Left lung (tissue), 10 donors: ENCODE data around the gene OR7D4. TPM values are rescaled to one million over a fixed set of nuclear protein-coding genes. Genes with fewer than 3 reads are reported as not detected.

Experiments
- ATAC-seq: fragments of 200-7000 bp; cut with Tn5 transposase; one replicate; pipeline ENCODE4 v1.9.1; 2020; ENCODE audit warnings: moderate library complexity
- DNase-seq, 4 donors: peaks; one replicate each; pipeline ENCODE4 v3.0.0-alpha.2; 2013 to 2020
- H3K27ac ChIP-seq, 2 donors: fragments of 200-600 bp; sonication (generic) in 1 of 2; one replicate each; pipeline versions ENCODE4 v1.5.0 to v1.8.0; 2020 to 2021
- H3K27me3 ChIP-seq, 2 donors: fragments of 200-600 bp; sonication (generic) in 1 of 2; one replicate each; pipeline versions ENCODE4 v1.5.0 to v1.8.0; 2020 to 2021
- H3K36me3 ChIP-seq, 2 donors: fragments of 200-600 bp; sonication (generic) in 1 of 2; one replicate each; pipeline versions ENCODE4 v1.5.0 to v1.8.0; 2020 to 2021
- H3K4me1 ChIP-seq, 2 donors: fragments of 200-600 bp; one replicate each; pipeline ENCODE4 v1.8.0; 2021
- H3K4me3 ChIP-seq, 2 donors: fragments of 200-600 bp; sonication (generic) in 1 of 2; one replicate each; pipeline versions ENCODE4 v1.5.0 to v1.8.0; 2020 to 2021; ENCODE audit warnings: mild to moderate bottlenecking in 1 of 2
- H3K9me3 ChIP-seq, 2 donors: fragments of 200-600 bp; sonication (generic) in 1 of 2; one replicate each; pipeline versions ENCODE4 v1.5.0 to v1.8.0; 2020 to 2021
- CTCF ChIP-seq, 2 donors: fragments of 200-600 bp; sonication (generic) in 1 of 2; IDR thresholded peaks; one replicate each; pipeline versions ENCODE4 v1.5.0 to v1.8.0; 2021; ENCODE audit warnings: antibody characterized with exemption in 2 of 2
- intact Hi-C, 2 donors: fragments of 100-400 bp; cut with DNase I; formaldehyde crosslinking; loops; one replicate each; pipeline versions ENCODE4 v1.11.2 to v1.14.2; 2022
- polyA plus RNA-seq, 6 donors: library from polyadenylated mRNA; unstranded; fragments of 120-200 nt; gene quantifications; one replicate each; pipeline ENCODE4 v1.2.1, GENCODE V29; 2013; ENCODE audit not compliant: insufficient read length in 6 of 6
- total RNA-seq, 2 donors: library from RNA; stranded (reverse); fragmentation: NEBNext Ultra II Directional; extraction: Animal tissue kit (Norgen Biotek cat#: 25700); gene quantifications; one replicate each; pipeline ENCODE4 v1.2.1, GENCODE V29; 2021
- donor health status: DM: no; HTN: yes; CAD: no.
- donor health status: DM: no; HTN: no; CAD: no.

The OR7D4 gene
- total and polyA plus RNA-seq, 8 donors: 0.03 to 0.10 (median 0.06) TPM; not detected in 2

- no peak overlapping the region for H3K4me3 ChIP-seq
- H3K27me3 ChIP-seq: no peaks in the 10 kb centered on the region
- DNase-seq (no peak), ATAC-seq (no peak)
- H3K36me3 ChIP-seq: peaks cover 0 to 3% of the 10 kb centered on the region in 2 donors
- no peaks in the 10 kb centered on the region for H3K4me1 ChIP-seq
- H3K27ac ChIP-seq: no peak overlapping the region
- no peaks in the 10 kb centered on the region for H3K9me3 ChIP-seq
- intact Hi-C loops: no loop called here
- no peak for TF ChIP-seq CTCF (IDR thresholded peaks at IDR 0.05)
Measured at GRCh38 chr19:9171393-9171991, 47.9 kb downstream of the OR7D4 start.

- intact Hi-C loops: no loop called here
- no peaks in the 10 kb centered on the region for H3K27me3 ChIP-seq
- H3K4me1 ChIP-seq: no peaks in the 10 kb centered on the region
- H3K4me3 ChIP-seq: no peak overlapping the region
- H3K27ac ChIP-seq: no peak overlapping the region
- peaks cover 0 to 13% of the 10 kb centered on the region in 2 donors for H3K9me3 ChIP-seq
- peaks cover 0 to 49% of the 10 kb centered on the region in 2 donors for H3K36me3 ChIP-seq
- TF ChIP-seq CTCF (IDR thresholded peaks at IDR 0.05): no peak
- no peak for DNase-seq
- ATAC-seq: no peak
Measured at GRCh38 chr19:9166846-9167245, 52.5 kb downstream of the OR7D4 start.

- H3K27me3 ChIP-seq: no peaks in the 10 kb centered on the region
- TF ChIP-seq CTCF (IDR thresholded peaks at IDR 0.05): no peak
- H3K36me3 ChIP-seq: peaks cover 0 to 65% of the 10 kb centered on the region in 2 donors
- ATAC-seq: no peak
- H3K4me3 ChIP-seq: no peak overlapping the region
- intact Hi-C loops: no loop called here
- peaks cover 0 to 29% of the 10 kb centered on the region in 2 donors for H3K9me3 ChIP-seq
- no peak overlapping the region for H3K27ac ChIP-seq
- H3K4me1 ChIP-seq: no peaks in the 10 kb centered on the region
- DNase-seq: no peak
Measured at GRCh38 chr19:9165261-9165660, 54.1 kb downstream of the OR7D4 start.

- Histone ChIP-seq H3K4me1 (no peaks in the 10 kb centered on the region), H3K27ac (no peak overlapping the region), H3K27me3 (no peaks in the 10 kb centered on the region), H3K36me3 (peaks cover 11 to 100% of the 10 kb centered on the region in 2 donors), H3K4me3 (no peak overlapping the region), H3K9me3 (peaks cover 0 to 45% of the 10 kb centered on the region in 2 donors)
- no peak for DNase-seq
- intact Hi-C loops: no loop called here
- no peak for ATAC-seq
- no peak for TF ChIP-seq CTCF (IDR thresholded peaks at IDR 0.05)
Measured at GRCh38 chr19:9161427-9161826, 58.0 kb downstream of the OR7D4 start.

Other genes with a start within 250 kb of the OR7D4 start
- gene MUC16, start 209.2 kb downstream of the OR7D4 start, total RNA-seq: 1 to 10 TPM in 1 of 2 donors, under 1 TPM in 1; 0.03 to 1.1 TPM
- gene MUC16, start 209.2 kb downstream of the OR7D4 start, polyA plus RNA-seq: under 1 TPM in 4 of 6 donors, not detected in 2; under 0.01 to 0.10 (median 0.04) TPM
- not detected for gene OR1M1, start 132.5 kb downstream of the OR7D4 start, total RNA-seq
- under 1 TPM in 4 of 6 donors, not detected in 2; 0.09 to 0.13 (median 0.11) TPM for gene OR1M1, start 132.5 kb downstream of the OR7D4 start, polyA plus RNA-seq
- gene OR7G2, start 112.1 kb downstream of the OR7D4 start, total RNA-seq: not detected
- gene OR7G2, start 112.1 kb downstream of the OR7D4 start, polyA plus RNA-seq: under 1 TPM in 4 of 6 donors, not detected in 2; 0.06 to 0.13 (median 0.08) TPM
- not detected for gene OR7G1, start 103.8 kb downstream of the OR7D4 start, total RNA-seq
- not detected for gene OR7G1, start 103.8 kb downstream of the OR7D4 start, polyA plus RNA-seq
- gene OR7G3, start 92.6 kb downstream of the OR7D4 start, total RNA-seq: not detected
- not detected for gene OR7G3, start 92.6 kb downstream of the OR7D4 start, polyA plus RNA-seq
- gene ZNF317, start 79.2 kb downstream of the OR7D4 start, total RNA-seq: 10 to 100 TPM; 25.1 to 32.4 TPM
- gene ZNF317, start 79.2 kb downstream of the OR7D4 start, polyA plus RNA-seq: 10 to 100 TPM; 28.5 to 33.8 (median 33.0) TPM
- under 1 TPM in 1 of 2 donors, not detected in 1; 0.10 TPM for gene OR7D2, start 40.6 kb downstream of the OR7D4 start, total RNA-seq
- gene OR7D2, start 40.6 kb downstream of the OR7D4 start, polyA plus RNA-seq: 1 to 10 TPM in 1 of 6 donors, under 1 TPM in 5; 0.10 to 2.0 (median 0.15) TPM
- not detected for gene OR7E24, start 31.3 kb upstream of the OR7D4 start, total RNA-seq
- not detected for gene OR7E24, start 31.3 kb upstream of the OR7D4 start, polyA plus RNA-seq
- gene ZNF699, start 90.2 kb upstream of the OR7D4 start, total RNA-seq: 1 to 10 TPM; 6.2 to 6.8 TPM
- 1 to 10 TPM; 6.9 to 9.5 (median 8.1) TPM for gene ZNF699, start 90.2 kb upstream of the OR7D4 start, polyA plus RNA-seq
- gene ZNF559, start 104.6 kb upstream of the OR7D4 start, total RNA-seq: 10 to 100 TPM; 14.2 to 15.1 TPM
- 10 to 100 TPM; 70.0 to 78.5 (median 74.0) TPM for gene ZNF559, start 104.6 kb upstream of the OR7D4 start, polyA plus RNA-seq
- 1 to 10 TPM; 1.6 to 2.6 TPM for gene ZNF177, start 143.4 kb upstream of the OR7D4 start, total RNA-seq
- 10 to 100 TPM; 11.8 to 15.5 (median 13.7) TPM for gene ZNF177, start 143.4 kb upstream of the OR7D4 start, polyA plus RNA-seq
- 10 to 100 TPM; 15.4 to 16.2 TPM for gene ZNF266, start 216.0 kb upstream of the OR7D4 start, total RNA-seq
- gene ZNF266, start 216.0 kb upstream of the OR7D4 start, polyA plus RNA-seq: 10 to 100 TPM; 31.1 to 97.1 (median 55.1) TPM